DMS114 treated with DMSO at 0.1 percent for 48 hours (cell line): Measurements from ENCODE around the gene ZNF692.
"Not testable (repeated sequence)": the region's sequence is repeated elsewhere in the genome, so short reads cannot be mapped to it uniquely, and the experiment has no call there.

Experiments
- DNase-seq: peaks from one replicate; lab custom pipeline; 2025; ENCODE audit not compliant: unreplicated experiment; lab: John Stamatoyannopoulos, UW

ZNF692 gene

DNA sequence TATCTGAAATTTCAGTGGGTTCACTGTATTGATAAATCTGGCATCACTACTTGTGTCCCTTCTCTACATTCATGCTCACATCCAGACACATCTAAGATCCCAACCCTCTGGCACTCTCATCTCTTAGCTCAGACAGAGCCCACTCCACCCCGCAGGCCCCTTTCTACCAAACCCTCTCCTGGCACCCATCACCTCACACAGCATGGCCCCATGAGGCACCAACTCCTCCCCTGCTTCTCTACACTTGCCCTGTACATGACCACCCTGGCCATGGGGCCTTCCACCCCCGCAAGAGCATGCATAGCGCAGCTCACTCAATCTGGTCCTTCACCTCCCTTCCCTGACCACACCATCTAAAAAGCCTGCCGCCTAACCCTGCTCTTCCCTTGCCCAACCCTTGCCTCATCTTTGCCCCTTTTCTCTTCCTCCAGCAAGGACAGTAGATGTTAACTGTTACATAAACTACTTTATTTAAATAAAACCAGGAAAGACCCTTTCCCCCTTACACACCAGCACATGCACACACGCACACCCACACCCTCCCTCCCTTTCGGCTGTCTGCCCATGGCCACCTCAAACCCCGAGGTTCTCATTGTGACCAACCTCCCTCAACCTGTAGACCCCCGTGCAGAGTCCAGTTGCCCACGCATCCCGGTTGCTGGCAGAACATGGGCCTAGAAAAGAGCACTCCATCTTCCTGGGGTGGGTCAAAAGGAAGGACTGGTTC lies 48.7 kb downstream of the ZNF692 start:
- no peak for DNase-seq

DNA sequence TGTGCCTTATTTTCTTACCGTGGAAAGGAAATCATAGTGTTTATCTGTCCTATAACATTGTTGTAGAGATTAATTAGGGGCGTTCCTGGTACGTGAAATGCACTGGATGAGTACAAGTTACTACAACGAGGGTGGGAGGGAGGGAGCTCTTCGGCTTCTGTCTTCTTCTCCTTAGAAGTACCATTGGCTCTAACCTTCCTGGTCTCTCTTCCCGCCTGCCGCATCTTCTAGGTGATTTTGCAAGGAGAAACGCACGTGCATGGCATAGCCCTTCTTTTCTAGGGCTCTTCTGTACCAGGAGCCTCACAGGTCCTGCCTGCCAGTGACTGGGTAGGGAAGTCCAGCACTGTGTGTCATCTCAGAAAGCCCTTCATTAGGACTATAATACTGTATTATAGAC lies 50.0 kb downstream of the ZNF692 start:
- no peak for DNase-seq

DNA sequence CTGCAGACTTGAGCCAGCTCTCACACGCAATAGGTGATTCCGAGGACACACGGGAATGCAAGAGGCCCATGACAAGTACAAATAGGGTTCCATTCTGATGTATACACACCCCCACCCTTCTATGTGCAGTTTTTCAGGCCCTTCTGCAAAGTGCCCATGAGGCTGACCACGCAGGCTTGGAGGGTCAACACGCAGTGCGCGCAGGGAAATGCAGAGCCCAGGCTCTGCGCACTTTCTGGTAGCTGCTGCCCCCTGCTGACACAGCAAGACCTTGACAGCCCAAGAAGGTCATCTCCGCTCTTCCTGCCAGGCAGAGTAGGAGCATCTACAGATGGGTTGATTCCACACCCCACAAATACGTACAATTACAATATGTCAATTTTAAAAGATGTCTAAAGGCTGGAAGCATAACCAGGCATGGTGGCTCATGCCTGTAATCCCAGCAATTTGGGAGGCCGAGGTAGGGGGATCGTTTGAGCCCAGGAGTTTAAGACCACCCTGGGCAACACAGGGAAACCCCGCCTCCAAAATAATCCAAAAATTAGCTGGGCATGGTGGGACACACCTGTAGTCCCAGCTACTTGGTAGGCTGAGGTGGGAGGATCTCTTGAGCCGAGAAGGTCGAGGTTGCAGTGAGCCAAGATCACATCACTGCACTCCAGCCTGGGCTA lies 51.7 kb downstream of the ZNF692 start:
- peak; percentile 8 for DNase-seq

- DNase-seq = no peak
Observed at GRCh38 chr1:248805876-248806275, 53.0 kb downstream of the ZNF692 start.

DNA sequence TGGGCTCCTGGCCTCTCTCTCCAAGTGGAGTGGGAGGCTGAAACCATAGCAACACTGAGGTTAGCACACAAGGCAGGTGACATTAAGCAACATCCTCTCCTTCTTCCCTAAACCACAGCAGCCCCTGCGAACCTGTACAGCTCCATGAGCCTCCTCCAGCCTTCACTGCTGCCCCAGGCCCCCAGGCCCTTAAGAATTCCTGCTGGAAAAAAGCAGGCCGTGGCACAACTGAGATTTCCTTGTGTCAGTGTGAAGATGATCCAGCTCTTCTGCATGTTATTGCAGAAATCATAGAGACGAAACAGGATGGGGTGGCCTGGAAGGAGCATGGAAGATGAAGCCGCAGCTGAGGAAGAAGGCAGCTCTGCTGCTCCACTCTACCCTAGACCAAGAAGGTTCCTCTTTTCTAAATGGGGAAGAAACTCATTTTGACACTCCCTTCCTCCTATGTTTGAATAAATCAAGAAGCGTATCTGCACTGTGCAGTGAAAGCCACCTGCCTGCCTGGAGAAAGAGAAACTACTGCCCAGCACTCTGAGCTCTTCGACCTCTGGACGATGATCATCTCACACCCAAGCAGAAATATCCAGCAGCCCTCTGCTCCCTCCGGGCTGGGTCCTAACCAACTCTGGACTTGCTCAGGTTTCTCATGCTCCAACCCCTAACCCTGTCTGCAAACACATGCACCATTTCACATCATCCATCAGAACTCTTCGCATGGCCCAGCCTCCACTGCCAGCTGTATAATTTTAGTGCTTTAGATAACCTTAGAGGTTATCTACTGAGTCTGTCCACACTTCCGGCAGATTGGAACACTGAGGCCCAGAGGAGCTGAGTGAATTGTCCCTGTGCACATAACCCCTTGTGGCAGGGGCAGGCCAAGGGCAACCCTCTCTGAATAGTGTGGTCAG lies 53.9 kb downstream of the ZNF692 start:
- DNase-seq = no peak

GRCh38 chr1:248803501-248803900 lies 55.4 kb downstream of the ZNF692 start:
- DNase-seq = not testable (repeated sequence)

GRCh38 chr1:248802454-248802853 lies 56.4 kb downstream of the ZNF692 start:
- DNase-seq = no peak

GRCh38 chr1:248800459-248800858 lies 58.4 kb downstream of the ZNF692 start:
- no peak for DNase-seq
